Amniotic stem cell (primary cell): Measurements from ENCODE around the gene SREBF2.

Experiments used
- DNase-seq: peaks from one replicate; lab custom pipeline; 2025; lab: John Stamatoyannopoulos, UW

SREBF2 gene

DNA sequence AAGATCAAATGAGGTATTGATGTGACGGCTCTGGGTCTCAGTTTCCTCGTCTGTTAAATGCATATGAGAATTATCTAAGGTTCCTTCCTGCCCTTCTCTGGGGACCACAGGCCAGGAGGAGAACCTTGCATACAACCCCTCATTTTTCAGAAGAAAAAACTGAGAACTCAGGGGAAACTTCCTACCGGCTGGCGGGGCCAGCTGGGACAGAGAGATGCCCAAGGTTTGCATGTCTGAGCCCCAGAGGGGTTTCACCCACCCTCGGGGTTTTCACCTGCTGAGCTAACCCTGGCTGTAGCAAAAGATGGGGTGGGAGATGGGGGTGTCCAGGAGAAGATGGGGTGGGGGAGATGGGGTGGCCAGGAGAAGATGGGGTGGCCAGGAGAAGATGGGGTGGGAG, 89.4 kb downstream of the SREBF2 start:
- no peak for DNase-seq

DNA sequence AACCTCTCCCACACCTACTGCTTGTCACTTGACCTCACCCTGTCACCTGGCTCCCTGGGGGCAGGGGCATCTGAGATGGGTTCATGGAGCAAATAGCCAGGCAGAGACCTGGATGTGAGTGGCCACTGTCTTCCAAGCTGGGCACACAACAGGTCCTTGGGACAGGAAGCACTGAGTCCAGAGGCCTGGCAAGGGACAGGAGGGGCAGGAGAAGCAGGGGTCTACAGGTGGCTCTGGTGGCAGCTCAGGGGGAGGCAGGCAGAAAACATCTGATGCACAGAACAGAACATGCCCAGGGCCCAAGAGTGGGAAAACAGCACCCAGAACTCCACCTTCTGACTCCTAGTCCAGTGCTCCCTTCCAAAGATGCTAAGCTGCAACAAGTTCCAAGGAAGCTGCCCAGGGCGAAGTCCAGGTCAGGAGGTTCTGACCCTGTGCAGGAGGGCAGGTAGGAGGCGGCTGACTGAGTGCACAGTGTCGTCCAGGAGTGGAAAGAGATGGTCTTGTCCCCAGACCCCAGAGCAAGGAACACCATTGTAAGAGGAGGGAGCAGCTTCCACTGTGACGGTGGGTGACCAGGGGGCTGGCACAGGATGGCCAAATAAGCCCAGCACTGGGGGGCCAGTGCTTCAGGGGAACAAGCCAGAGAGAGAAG, 90.2 kb downstream of the SREBF2 start:
- DNase-seq = no peak

DNA sequence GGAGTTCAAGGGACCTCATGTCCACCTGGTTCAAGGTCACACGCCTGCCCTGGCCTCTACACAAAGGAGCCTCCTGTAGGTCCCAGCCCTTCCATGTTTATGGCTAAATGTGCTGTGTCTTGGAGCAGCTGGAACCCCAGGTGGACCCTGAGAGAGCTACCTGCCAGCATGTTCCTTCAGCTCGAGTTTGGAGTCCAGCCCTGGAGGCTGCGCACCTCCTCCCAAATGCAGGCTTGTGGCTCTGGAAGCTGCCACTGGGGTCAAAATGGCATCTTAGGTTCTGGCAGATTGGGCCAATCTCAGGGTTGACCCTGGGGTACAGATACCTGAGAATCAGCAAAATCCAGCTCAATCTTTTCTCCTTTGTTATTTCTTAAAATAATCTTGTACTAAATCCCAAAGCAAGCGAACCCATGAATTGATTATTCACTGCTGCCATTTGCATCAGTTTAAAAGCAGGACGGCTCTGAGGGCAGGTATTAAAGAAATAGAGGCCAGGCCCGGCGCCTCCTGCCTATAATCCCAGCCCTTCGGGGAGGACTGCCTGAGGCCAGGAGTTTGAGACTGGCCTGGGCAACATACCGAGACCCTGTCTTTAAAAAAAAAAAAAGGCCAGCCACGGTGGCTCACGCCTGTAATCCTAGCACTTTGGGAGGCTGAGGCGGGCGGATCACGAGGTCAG, 90.8 kb downstream of the SREBF2 start:
- no peak for DNase-seq

DNA sequence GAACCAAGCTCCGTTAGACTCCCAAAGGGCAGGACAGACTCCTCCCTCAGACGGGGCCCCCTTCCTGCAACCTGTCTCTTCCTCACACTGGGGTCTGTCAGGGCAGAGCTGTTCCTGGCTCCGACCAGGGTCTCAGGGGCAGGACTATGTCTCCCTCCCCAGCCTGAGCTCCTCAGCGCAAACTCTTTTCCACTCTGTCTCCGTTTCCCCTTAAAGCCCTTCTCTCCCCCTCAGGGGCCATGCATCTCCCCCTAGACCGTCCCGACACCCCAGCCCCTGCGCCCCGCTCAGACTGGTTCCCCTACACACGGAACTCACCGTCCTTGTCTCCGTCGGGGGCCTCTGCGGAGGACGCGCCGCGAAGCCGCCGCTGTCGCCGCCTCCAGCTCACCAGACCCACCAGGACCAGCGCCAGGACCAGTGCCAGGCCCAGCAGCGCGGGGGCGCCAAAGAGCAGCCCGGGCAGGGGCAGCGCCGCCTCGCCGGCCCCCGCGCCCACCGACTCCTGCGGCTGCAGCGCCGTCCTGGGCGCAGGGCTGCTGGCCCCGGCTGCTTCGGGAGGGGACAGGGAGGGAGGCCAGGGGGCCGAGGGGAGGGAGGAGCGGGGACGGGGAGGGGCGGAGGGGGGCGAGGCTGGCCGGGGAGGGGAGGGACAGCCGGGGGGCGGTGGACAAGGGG, 93.0 kb downstream of the SREBF2 start:
- peak; percentile 21 for DNase-seq

DNA sequence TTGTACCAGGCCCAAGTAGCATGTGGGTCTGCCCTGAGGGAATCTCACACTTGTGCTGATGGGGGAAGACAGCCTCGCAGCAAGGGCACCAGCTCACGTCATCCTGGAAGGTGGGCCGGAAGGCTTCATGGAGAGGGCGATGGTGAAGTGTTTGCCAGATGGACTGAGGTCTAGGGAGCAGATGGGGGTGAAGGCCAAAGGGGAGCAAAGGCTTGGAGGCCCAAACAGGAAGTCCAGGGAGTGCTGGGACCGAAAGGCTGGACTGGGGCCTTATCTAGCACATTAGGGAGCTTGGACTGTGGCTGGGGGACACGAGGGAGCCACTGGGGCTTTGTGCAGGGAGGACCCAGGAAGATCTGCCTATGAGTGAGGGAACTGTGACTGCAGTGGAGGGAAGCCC, 94.9 kb downstream of the SREBF2 start:
- no peak for DNase-seq

DNA sequence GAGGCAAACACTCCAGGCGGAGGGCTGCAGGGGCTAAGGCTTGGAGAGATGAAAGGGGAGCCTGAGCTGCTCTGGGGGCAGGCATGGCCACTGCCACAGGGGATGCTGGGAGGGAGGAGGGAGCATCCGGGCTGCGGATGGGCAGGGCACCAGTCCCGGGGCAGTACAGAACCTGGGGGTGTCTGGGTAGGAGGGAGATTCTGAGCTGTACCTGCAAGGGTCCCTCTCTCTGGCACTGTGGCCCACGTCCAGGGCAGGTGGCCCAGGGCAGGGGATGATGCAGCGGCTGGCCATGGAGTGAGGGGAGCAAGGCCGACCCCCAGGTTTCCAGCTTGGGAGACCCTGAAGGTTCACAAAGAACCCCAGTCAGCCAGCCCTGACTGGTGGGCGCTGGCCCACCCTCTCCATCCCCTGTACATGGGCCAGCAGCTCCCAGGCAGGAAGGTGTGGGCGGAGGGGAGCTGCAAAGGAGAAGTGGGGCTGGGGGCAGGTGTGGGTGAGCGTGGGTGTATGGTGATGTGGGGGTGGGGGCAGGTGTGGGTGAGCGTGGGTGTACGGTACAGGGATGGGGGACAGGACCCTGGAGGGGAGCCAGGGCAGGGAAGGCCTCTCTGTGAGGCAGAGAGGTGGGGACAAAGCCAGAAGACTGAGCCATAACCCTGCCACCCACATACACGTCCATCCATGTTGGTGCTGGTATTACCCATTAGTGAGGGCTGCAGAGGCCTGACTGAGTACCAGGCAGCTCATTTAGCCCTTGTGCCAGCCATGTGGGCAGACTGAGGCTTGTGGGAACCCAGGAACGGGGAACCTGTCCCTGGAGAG, 95.9 kb downstream of the SREBF2 start:
- DNase-seq = no peak

DNA sequence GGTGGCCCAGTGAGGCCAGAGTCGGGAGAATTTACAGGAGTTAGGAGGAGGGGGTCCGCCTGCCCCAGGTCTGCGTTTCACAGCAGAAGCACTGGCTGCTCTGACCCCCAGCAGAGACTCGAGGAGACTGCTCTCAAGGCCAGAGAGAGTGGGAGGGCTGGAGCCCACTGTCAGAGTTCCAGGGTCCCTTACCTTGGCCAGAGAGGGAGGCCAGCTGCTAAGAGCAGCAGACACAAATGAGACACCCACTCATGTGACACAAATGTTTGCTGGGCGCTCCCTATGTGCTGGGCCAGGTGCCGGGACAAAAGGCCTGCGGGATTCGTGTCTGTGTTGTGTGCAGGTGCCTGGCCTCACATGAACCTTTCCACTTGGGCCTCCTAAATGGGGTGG, 96.5 kb downstream of the SREBF2 start:
- no peak for DNase-seq

DNA sequence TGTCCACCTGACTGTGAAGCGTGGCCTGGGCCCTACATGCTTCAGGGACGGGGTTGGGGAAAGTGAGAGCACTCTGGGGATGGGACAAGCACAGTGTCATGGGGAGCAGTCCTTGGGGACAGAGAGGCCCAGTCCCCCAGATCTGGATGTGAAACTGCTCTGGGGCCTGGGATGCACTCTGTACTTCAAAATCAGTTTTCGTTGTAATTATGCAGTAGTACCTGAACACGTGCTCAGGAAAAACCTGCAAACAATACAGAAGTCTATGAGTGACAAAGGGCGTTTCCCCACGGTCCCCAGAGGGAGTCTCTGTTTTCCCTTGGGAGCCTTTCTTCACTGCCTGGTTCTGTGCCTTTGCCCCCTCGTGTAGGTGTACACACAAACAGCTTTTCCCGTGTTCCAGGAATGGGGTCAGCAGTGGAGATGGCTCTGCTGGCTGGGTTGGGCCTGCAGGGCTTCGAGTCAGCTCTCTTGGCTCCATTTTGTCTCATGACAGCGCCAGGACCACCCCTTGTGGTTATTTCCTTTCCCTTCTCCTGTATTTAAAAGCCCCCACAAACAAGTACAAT, 98.9 kb downstream of the SREBF2 start:
- DNase-seq = no peak

DNA sequence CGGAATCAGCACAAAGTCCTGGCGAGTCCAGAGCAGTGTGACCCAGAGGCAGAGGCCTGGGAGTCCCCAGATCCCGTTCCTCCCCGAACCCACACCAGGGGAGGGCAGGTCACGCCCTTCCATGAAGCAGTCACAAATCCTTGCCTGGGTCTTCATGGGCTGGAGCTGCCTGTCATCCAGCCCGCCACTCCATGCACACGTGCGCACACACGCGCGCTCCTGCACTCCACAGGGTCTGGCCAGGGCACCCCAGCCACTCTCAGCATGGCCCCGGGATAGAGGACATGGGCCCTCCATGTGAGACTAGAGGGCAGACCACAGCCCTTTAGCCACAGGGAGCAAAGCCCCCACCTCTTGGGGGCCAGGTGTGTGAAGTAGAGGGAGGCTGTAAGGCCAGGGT, 99.4 kb downstream of the SREBF2 start:
- no peak for DNase-seq

DNA sequence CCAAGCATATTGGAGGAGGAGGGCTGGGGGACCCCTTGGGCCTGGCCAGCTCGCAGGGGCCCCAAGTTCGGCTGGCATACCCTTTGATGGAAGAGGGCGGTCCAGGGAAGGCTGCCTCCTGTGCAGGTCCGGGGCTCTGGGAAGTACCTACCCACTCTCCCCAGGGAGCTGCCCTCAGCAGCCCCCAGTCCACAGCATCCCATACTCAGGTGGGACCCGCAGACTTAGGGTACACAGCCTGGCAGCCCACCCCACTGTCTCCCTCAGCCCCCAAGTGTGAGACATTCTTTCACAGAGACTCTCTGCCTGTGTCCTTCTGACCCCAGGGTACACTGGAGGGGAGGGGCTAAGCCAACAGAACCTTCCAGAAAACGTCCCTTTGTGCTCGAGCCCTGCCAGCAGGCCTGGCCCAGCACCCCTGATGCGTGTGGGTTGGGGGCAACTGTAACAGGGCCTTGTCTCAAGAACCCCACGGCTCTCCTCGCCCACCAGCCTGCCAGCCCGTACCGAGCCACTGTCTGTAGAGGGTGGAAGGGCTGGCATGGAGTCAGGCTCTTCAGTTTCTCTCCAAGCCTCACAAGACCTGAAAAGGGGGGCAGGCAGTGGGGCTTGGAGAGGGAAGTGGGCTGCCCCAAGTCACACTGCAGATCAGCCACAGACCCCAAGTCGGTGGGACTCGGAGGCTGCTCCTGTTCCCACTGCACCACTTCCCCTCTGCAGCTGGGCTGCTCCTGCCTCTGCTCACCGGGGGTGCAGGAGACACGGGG, 100.7 kb downstream of the SREBF2 start:
- DNase-seq = no peak

DNA sequence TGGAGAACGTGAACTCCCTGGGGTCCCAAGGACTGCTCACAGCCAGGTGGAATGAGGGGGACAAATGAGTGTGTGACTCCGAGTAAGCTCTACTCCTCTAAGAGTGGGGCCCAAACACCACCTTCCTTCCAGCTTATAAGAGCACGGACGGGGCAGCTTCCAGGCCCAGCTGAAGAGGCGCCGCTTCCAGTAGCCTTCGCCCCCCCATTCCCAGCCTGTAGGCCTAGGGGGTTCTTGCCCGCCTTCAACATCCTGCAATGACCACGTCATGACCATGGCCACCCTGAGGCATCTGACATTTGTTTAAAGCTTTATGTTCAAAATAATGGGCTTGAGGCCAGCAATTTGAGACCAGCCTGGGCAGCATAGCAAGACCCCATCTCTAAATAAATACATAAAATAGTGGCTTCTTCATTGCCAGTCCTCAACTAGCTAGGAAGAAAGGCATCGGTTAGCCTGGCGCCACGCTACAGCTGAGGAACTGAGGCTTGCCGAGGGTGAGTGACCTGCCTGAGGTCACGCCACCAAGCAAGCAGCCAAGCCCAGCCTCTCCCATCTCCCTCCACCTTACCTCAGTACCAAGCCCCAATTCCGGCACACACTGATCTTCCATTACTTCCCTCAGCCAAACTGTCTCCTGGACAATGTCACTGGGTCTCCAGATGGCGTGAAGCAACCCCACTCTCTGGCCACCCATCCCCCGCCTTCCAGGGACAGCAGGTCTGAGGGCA, 101.5 kb downstream of the SREBF2 start:
- DNase-seq = no peak

DNA sequence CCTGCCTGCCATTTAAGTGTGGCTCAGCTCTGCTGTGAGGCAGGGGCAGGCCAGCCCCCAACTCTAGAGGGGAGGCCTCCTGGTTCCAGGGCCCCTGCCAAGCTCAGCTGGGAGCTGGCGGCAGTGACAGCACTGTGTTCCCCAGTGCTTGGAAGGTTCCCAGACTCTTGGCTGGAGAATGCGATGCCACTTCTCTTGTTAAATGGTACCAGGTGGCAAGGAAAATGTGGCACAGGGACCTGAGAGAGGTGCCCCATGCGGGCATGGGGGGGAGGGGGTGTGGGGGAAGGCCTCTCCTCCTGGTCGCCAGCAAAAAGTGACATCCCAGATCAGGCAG, 102.1 kb downstream of the SREBF2 start:
- no peak for DNase-seq

DNA sequence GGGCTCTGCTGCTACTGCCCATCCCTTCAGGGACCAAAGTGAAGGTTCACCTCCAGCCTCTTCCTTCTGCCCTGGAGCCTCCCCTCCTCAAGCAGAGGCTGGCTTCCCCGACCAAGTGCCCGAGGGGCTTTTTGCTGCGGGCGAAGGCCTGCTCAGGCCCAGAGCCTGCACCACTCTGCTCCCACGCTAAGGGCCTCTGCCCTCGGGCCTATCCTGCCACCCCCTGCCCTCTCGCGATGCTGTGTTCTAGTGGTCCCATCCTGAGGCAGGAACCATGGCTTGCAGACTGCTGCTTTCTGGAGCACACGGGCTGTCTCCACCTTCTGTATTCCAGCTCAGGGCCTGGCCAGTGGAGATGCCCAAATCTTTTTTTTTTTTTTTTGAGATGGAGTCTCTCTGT, 102.6 kb downstream of the SREBF2 start:
- DNase-seq = no peak

DNA sequence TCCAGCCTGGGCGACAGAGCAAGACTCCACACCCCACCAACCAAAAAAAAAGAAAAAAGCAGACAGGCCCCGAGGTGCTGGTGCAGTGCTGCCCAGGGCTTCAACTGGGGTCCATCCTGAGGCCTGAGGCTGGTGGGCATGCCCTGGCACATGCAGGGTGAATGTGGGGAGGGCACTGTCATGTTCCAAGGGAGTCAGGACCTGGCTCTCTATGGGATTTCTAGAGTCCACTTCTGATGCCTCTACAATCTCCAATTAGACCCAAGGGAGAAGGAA, 103.9 kb downstream of the SREBF2 start:
- no peak for DNase-seq

DNA sequence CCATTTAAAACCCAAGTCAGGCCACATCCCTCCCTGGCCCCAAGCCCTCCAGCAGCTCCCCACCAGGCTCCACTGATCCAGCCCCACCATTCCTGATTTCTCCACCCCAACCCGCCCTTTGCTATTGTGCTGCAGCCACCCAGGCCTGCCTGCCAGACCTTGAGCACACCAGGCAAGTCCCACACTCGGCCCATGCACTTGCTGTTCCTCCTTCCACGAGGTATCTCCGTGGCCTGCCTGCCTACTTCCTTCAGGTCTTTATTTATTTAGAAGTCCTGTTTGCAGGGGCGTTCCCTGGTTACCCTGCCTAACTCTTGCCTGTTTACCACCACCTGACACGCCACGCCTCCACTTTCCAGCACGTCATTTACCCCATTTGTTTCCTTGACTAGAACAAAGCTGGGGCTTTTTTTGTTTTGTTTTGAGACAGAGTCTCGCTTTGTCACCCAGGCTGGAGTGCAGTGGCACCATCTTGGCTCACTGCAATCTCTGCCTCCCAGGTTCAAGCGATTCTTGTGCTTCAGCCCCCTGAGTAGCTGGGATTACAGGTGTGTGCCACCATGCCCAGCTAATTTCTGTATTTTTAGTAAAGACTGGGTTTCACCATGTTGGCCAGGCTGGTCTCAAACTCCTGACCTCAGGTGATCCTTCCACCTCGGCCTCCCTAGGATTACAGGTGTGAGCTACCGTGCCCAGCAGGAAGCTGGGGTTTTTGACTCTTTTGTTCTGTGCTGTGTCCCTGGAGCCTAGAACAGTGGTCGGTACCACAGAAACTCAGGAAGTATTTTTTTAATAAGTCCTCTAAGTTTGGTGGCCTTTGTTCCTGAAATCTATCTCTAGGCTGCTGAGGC, 107.3 kb downstream of the SREBF2 start:
- no peak for DNase-seq

DNA sequence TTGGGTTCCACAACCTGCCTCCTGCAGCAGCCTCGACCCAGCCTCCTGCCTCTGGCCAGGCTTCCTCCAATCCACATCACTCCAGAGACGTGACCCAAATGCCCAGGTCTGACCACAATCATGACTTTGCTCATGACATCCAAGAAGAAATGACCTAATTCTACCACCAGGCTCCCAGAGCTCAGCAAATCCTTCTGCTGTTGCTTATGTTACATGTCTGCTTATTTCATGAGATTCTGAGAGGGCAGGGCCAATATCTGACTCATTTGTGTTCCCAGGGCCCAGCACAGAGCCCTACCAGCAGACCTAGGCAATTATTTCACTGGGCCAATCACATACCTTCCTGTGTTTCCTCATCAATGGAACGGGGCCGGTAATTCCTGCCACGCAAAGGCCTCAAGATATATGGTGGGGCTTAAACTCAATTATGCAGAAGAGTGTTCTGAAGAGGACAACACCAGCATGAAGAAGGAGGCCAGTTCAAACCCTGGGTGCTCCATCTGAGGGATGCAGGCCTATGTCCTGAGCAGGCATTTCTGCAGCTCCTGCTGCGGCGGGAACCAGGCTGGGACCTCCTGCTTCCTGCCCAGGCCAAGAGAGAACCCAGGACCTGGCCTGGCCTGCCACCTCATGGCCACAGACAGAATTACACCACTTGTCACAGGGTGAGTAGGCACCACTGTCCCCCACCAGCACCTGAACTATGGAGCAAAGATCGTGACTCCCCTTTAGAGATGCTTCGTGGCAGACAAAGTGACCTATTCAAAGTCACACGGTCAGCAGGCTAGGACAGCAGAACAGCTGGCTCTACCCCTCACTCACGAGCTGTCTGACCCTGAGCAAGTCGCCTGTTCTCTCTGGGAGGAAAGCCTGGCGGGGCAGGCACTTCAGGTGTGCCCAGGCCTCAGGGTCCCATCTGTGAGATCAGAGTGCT, 108.2 kb downstream of the SREBF2 start:
- DNase-seq = peak; percentile 57

DNA sequence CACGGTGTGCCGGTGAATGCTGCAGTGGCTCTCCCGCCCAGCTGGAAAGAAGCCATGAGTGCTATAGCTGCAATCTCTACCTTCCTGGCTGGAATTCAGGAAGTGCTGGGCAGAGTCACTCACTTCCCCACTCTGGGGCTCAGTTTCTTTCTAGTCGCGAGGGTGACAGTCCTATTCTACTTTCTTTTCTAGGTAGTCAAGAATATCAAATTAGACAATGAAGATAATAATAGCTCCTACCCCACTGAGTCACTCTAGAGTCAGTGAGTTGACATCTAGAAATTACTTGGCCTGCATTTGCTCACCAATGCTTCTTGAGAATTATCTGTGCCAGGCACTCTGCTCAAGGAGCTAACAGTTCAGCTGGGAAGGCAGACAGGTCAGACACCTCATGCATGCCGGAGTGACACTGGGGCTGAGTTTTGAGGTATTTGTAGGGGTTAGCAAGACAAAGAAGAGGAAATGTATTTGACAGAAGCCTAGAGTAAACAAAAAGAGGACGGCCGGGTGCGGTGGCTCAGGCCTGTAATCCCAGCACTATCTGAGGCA, 110.8 kb downstream of the SREBF2 start:
- DNase-seq = no peak

DNA sequence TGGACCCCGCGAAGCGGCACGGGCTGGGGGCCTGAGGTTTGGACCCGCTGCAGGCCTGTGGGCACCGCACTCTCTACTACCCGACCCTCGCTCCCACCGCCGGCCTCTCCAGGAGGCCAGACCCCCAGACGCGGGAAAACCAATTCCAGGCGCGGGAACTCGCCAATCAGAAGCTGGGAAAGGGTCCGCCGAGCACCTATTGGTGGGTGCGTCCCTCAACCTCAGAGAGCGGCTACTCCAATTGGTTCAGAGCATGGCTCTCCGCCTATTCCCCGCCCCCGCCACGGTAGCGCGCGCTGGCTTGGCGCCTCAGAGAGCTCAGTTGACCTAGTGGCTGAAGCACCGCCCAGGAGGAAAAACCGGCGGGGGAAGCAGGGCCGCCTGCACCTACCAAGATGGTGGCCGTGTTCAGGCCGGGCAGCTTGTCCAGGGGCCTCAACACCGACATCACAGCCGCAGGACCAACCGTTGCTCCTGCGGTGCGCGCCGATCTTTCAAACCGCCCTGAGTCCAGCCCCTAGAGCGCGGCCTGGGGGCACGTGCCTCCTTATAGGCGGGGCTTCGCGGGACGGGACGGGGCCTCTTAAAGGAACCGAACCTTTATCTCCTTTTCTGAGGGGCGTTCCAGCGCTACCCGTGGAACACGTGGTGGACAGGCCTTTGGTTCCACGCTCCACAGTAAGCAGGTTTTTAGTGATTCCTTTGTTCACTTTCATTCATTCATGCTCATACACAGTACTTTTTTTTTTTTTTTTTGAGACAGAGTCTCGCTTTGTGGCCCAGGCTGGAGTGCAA, 113.9 kb downstream of the SREBF2 start, which contains the start of gene CENPM:
CENPM (minus strand) TSS at position 524 of the 795 bp plus-strand sequence; CDS start at position 448, 76 bp downstream.
- peak; percentile 93 for DNase-seq
